GM12801 (cell line): ENCODE measurements around the gene TBX18.

Experiments used
- CTCF ChIP-seq: IDR thresholded peaks from one replicate; pipeline ENCODE4 v1.5.1; 2011; ENCODE audit warnings: control low read depth; ENCODE audit not compliant: insufficient read length; ENCODE audit errors: extremely low read depth

The TBX18 gene

GRCh38 chr6:84638286-84638685 is 126.1 kb downstream of the TBX18 start:
- no peak for TF ChIP-seq CTCF
